Measurements from ENCODE around the gene MKRN3. TPM values are rescaled to one million over a fixed set of nuclear protein-coding genes. Genes with fewer than 3 reads are reported as not detected.

The MKRN3 gene
- total RNA-seq, 1 experiment from 2014 or later = 7.9 TPM

- Histone ChIP-seq H3K27ac (ENCODE audit: low read length) (no peak overlapping the region), H3K4me1 (ENCODE audit: control insufficient read depth, insufficient read depth, low read length) (no peaks in the 10 kb centered on the region; the same call in 1 of the 2 replicates), H3K9me3 (ENCODE audit: control insufficient read depth, insufficient read depth, low read depth, low read length) (no peaks in the 10 kb centered on the region), H3K4me3 (ENCODE audit: low read depth in 2 of 2, low read length in 2 of 2) (no peak overlapping the region), H3K27me3 (ENCODE audit: control insufficient read depth, insufficient read depth, low read length) (no peaks in the 10 kb centered on the region; the same call in 1 of the 2 replicates), H3K36me3 (ENCODE audit: control insufficient read depth, insufficient read depth, low read length) (peaks cover 10% of the 10 kb centered on the region; the same call in 1 of the 2 replicates)
- no peak for ATAC-seq
- no TSS peak for BruUV-seq (replicated peaks)
- TF ChIP-seq POLR2AphosphoS5 (IDR thresholded peaks at IDR 0.05; ENCODE audit: low read depth, low read length) (no peak), TCF7L2 (IDR thresholded peaks at IDR 0.05; ENCODE audit: low read depth, low read length) (no peak), SIN3A (IDR thresholded peaks at IDR 0.05; ENCODE audit: borderline replicate concordance, insufficient read depth, low read depth, low read length) (no peak)
- TF ChIP-seq, protein P1, sequence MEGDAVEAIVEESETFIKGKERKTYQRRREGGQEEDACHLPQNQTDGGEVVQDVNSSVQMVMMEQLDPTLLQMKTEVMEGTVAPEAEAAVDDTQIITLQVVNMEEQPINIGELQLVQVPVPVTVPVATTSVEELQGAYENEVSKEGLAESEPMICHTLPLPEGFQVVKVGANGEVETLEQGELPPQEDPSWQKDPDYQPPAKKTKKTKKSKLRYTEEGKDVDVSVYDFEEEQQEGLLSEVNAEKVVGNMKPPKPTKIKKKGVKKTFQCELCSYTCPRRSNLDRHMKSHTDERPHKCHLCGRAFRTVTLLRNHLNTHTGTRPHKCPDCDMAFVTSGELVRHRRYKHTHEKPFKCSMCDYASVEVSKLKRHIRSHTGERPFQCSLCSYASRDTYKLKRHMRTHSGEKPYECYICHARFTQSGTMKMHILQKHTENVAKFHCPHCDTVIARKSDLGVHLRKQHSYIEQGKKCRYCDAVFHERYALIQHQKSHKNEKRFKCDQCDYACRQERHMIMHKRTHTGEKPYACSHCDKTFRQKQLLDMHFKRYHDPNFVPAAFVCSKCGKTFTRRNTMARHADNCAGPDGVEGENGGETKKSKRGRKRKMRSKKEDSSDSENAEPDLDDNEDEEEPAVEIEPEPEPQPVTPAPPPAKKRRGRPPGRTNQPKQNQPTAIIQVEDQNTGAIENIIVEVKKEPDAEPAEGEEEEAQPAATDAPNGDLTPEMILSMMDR (IDR thresholded peaks at IDR 0.05) = no peak
- TF ChIP-seq, protein P2, sequence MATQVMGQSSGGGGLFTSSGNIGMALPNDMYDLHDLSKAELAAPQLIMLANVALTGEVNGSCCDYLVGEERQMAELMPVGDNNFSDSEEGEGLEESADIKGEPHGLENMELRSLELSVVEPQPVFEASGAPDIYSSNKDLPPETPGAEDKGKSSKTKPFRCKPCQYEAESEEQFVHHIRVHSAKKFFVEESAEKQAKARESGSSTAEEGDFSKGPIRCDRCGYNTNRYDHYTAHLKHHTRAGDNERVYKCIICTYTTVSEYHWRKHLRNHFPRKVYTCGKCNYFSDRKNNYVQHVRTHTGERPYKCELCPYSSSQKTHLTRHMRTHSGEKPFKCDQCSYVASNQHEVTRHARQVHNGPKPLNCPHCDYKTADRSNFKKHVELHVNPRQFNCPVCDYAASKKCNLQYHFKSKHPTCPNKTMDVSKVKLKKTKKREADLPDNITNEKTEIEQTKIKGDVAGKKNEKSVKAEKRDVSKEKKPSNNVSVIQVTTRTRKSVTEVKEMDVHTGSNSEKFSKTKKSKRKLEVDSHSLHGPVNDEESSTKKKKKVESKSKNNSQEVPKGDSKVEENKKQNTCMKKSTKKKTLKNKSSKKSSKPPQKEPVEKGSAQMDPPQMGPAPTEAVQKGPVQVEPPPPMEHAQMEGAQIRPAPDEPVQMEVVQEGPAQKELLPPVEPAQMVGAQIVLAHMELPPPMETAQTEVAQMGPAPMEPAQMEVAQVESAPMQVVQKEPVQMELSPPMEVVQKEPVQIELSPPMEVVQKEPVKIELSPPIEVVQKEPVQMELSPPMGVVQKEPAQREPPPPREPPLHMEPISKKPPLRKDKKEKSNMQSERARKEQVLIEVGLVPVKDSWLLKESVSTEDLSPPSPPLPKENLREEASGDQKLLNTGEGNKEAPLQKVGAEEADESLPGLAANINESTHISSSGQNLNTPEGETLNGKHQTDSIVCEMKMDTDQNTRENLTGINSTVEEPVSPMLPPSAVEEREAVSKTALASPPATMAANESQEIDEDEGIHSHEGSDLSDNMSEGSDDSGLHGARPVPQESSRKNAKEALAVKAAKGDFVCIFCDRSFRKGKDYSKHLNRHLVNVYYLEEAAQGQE (IDR thresholded peaks at IDR 0.05; ENCODE audit: insufficient read depth in 1 of 2, low read depth in 2 of 2, low read length in 1 of 2) = no peak
- intact Hi-C loops (cut with micrococcal nuclease; ENCODE audit: unreplicated experiment) = loop anchor here (10.0 kb wide), 1 partner anchor 67 kb away; no protein-coding TSS in a partner anchor
- in situ Hi-C loops (cut with HindIII; ENCODE audit: low pct_unique_long_range_greater_than_20kb, low sequenced_read_pairs) = no loop called here
- POLR2A ChIA-PET = no interaction called here
- CTCF ChIA-PET = no interaction called here
- DNase-seq (ENCODE audit: low read depth, low spot score) = no peak
These were observed 3.6 kb upstream of the MKRN3 start for GRCh38 chr15:23561914-23562313.

GRCh38 chr15:23564821-23565394, 566 bp upstream of the MKRN3 start:
- H3K27me3 ChIP-seq (ENCODE audit: control insufficient read depth, insufficient read depth, low read length) = no peaks in the 10 kb centered on the region; the same call in 1 of the 2 replicates
- in situ Hi-C loops (cut with HindIII; ENCODE audit: low pct_unique_long_range_greater_than_20kb, low sequenced_read_pairs) (no loop called here), intact Hi-C loops (cut with micrococcal nuclease; ENCODE audit: unreplicated experiment) (loop anchor here (10.0 kb wide), 1 partner anchor 70 kb away; no protein-coding TSS in a partner anchor)
- peaks cover 8% of the 10 kb centered on the region; the same call in 1 of the 2 replicates for H3K4me1 ChIP-seq (ENCODE audit: control insufficient read depth, insufficient read depth, low read length)
- TF ChIP-seq, protein P1 (IDR thresholded peaks at IDR 0.05) = no peak
- peak overlapping the region; percentile 95 for H3K27ac ChIP-seq (ENCODE audit: low read length)
- ChIA-PET POLR2A (no interaction called here), CTCF (no interaction called here)
- ATAC-seq = peak; percentile 41
- no peaks in the 10 kb centered on the region for H3K9me3 ChIP-seq (ENCODE audit: control insufficient read depth, insufficient read depth, low read depth, low read length)
- BruUV-seq (replicated peaks) = TSS peak; percentile 98
- DNase-seq (ENCODE audit: low read depth, low spot score) = no peak
- peaks cover 10% of the 10 kb centered on the region for H3K36me3 ChIP-seq (ENCODE audit: control insufficient read depth, insufficient read depth, low read length)
- peak overlapping the region; percentile 86 to 92 for H3K4me3 ChIP-seq (ENCODE audit: low read depth in 2 of 2, low read length in 2 of 2)

Data from Panc1 (cell line).